Measurements from ENCODE around the gene FLRT1.

Gene FLRT1

DNA sequence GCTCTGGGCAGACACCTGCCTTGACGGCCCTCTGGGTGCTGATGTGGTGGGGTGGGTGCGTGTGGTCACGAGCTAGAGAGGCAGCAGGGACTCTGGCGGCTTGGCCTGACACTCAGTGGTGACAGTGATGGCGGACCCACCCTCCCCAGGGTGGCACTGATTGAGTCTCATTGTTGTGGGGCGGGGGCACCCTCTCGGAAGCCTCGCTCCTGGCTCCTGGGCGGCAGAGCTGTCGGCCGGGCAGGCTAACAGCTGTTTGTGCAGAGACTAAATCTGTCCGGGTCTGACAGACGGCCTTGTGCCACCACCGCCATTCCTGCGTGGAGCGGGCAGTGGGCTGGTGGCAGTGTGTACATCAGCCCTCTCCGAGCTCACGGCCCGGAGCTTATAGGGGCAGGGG, 15.6 kb downstream of the FLRT1 start:
- no peak for DNase-seq

DNA sequence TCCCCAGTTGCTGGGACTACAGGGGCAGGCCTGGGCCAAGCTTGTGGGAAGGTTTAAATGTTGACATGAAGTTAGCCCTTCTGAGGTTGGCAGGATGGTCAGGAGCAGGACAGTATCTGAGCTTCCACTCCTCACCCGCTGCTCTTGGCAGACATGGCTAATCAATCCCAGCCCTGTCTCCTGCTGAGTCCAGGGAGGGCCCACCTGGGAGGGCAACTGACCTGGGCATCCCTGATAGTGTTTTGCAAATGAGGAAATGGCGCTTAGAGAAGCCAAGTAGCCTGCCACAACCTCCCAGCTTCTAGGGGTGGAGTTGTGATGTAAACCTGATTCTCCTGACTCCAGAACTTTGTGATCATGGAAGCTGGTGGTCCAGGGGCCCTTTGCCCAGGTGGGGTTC, 16.7 kb downstream of the FLRT1 start:
- DNase-seq, result no peak

DNA sequence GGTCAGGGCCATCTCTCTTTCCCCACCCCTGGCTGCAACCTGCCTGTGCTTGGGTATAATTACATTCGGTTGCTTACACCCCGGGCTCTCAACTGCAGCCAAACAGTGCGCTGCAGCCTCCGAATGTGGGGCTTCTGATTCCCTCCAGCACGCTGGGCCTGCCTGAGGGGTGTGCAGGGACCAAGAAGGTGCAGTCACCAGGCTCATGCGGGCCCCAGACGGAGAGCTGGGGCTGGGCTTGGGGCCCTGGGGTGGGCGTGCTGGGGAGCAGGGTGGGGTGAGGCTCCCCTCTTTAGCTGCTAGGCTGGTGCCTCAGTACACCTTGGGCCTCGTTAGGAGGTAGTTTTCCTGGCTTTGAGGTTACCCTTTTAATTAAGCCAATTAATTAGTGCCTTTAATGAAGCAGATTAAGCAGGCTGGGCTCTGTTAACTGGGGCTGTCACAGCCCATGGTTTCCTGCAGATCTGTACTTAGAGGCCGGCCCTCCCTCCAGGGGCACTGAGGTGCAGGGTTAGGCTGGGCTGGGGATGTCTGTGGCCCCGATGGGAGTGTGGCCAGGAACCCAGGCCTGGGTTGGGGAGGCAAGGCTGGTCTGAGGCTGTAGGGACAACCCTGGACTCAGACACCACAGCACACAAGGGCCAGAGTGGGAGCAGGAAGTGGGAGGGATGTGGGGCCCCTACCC, 17.3 kb downstream of the FLRT1 start:
- DNase-seq, result no peak

DNA sequence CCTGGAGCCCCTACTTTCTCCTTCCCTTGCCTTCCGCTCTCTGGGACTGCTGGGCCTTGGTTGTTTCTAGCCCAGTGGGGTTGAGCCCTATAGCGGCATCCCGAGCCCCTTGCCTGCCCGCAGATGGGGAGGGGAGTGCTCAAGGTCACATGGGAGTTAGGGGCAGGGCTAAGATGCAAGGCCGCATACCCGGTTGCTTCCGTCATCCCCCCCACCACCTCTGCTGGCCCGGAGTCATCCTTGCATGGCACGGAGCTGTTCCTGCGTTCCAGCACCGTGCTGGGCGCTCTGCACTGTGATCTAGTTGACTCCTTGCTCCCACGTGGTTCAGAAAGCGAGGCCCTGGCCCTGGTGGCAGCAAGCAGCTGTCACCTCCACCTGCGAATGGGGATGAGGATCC, 18.0 kb downstream of the FLRT1 start:
- no peak for DNase-seq

DNA sequence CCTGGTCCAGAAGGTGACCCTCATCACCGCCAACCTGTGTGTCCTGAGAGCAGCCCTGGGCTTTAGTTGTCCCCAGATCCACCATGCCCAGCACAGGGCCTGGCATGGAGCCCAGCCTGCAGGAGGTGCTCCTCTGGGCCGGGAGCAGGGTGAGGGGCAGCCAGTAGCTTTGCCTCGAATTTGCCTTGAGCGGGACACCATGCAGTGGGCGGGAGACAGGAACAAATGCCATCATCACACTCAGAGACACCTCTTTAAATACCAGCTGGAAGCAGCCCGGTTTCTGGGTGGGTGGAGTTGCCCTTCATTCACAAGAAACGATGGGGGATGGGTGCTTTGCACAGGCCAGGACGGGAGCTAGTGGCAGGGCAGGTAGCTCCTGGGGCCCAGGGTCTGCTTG, 19.3 kb downstream of the FLRT1 start:
- DNase-seq, result no peak

DNA sequence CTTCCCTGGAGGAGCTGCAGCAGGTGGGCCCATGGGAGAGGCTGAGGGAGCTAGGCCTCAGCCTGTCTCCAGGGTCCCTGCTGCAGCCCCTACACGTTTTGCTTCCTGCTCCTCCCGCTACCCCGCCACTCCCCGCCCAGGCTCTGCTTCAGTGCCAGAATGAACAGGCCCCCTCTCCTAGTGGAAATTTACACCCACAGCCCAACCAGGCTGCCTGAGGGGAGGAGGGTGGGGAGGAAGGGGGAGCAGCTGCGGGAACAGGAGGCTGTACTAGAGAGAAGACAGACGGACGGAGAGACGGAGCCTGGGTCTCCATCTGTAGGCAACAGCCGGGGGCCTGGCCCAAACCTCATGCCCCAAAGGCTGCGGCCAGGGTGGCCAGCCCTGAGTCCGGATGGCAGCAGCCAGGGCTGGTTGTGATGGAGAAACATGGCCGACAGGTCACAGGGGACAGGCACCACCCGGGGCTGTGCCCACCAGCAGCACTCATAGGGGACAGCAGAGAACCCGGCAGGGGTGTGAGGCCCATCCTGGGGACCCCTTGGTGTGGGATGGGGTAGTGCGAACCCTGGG, 20.6 kb downstream of the FLRT1 start:
- DNase-seq, result peak; percentile 29 to 55

DNA sequence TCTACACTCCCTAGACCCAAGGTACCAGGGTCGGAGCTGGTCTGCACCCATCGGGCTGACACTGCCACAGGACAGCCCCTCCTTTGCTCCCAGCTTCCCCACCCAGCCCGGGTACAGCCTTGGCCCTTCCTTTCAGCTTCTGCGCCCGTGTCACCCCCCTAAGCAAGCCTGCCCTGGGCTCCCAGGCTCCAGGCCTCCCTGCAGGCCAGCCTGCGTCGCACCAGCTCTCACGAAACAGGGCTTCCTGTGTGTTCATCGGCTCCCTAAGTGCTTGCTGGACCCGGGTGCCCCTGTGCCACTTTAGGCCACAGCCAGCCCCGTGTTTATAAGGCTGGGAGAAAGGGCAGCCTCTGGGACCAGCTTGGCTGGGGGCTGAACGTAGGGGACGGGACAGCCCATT, 21.1 kb downstream of the FLRT1 start:
- DNase-seq, result no peak

DNA sequence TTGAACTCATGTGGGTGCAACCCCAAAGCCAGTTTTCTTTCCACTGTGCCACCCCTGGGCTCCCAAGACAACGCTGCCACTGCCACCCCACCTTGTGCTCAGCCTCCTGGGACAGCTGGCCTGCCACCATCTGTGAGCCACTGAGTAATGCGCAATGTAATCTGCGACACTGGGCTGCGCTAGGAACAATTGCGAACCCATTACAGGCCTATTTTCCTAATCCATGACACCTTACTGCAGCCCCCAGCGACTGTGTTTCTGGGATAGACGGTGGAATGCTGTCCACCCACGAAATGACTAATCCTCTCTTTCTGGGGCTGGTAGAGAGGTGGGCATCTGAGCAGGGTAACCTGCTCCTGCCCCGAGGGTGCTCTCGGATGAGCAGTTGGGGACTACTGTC, 22.2 kb downstream of the FLRT1 start:
- DNase-seq, result peak; percentile 31 to 78

DNA sequence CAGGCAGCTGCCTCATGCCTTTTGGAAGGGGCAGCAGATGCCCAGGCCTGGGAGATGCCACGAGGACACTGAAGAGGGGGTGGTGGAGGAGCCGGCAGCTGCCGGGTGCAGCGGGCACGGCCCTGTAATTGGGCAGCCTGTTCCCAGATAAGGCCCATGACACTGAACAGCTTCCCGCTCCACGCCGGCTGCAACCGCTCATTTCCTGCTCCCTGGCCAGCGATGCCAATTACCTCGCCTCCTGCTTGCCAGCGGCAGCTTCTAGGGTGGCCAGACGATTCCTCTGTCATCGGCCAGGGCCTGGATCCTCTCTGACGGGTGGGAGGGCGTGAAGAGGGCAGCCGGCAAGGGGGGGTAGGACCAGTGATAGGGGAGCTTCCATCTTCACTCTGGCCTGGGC, 22.8 kb downstream of the FLRT1 start:
- peak; percentile 33 to 55 for DNase-seq

DNA sequence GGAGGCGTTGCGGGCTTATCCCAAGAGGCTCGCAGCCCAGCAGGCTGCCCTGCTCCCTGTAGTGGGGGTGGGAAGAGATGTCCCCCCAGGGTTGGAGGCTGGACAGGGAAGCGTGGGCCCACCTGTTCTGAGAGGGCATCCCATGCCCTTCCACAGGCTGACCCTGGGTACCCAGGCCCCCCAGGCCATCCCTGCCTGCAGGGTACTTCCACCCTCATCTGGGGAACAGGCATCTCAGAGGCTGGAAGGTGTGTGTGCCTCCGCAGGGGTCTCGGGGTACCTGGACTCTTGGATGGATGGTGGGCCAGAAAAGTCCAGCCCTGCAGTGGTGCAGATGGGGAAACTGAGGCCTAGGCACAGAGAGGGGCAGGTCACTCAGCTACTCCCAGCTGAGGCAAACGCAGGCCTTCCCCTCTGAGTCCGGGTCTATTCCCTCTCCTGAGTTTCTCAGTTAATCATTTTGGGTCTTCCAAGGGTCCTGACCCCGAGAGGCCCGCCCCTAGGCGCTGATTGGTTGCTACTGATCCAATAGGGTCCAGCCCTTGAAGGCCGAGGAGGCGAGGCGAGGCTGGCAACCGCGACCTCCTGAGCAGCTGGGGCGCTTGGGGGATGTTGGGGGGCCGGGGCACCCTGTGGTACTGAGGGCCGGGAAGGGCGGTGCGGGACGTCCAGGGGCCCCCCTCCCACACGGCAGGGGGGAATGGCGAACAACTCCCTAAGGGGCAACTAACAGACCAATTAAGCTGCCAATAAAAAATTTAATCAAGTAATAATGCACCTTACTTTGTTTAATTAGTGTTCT, 23.8 kb downstream of the FLRT1 start:
- DNase-seq, result no peak

DNA sequence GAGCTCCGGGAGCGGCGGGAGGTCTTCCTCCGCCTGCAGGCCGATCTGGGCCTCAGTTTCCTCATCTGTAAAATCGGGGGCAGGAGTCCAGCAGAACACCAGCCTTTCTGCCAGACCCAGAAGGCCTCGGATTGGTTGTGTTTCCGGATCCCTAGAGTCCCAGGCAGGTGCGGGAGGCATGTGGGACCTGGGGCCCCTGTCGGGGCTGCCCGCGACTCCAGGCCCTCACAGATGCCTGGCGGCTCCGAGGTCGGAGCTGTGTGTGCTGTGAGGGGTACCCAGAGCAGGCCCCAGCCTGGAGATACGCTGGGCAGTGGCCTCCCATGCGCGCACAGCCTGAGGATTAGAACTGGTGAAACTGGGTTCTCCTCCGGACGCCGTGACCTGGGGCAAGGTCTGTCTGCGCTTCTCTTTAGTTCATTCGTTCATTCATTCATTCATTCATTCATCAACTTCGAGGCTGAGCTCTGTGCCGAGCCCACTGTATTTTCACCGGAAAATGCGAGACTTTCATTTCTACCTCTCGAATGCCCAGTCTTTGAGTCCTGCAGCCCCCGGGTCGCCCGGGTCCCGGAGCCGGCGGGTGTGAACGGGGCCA, 24.6 kb downstream of the FLRT1 start:
- no peak for DNase-seq

DNA sequence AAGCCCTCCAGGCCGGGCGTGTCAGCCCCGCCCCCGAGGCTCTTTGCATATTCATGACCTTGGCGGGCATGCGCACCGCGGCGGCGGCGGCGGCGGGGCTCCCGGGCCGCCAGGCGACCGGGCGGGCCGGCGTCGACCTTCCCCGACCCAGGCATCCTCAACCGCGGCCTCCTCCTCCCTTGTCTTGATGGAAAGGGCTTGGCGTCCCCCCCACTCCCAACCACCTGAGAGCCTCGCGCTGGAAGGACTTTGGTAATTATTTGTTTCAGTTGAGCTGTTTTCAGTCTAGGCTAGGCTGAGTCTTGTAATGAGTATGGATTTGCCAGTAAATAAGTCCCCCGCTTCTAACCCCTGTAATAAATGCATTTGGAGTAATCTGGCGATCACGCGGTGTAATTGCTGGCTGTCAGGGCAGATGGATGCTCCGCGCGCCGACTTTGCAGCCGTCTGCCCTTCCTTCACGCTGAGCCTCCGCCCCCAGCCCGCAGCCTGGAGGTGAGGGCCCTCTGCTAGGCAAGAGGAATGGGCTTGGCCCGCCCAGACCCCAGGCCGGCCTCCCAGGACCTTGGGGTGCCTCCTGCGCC, 25.2 kb downstream of the FLRT1 start:
- DNase-seq, result peak in 1 of 2 experiments; percentile 72

DNA sequence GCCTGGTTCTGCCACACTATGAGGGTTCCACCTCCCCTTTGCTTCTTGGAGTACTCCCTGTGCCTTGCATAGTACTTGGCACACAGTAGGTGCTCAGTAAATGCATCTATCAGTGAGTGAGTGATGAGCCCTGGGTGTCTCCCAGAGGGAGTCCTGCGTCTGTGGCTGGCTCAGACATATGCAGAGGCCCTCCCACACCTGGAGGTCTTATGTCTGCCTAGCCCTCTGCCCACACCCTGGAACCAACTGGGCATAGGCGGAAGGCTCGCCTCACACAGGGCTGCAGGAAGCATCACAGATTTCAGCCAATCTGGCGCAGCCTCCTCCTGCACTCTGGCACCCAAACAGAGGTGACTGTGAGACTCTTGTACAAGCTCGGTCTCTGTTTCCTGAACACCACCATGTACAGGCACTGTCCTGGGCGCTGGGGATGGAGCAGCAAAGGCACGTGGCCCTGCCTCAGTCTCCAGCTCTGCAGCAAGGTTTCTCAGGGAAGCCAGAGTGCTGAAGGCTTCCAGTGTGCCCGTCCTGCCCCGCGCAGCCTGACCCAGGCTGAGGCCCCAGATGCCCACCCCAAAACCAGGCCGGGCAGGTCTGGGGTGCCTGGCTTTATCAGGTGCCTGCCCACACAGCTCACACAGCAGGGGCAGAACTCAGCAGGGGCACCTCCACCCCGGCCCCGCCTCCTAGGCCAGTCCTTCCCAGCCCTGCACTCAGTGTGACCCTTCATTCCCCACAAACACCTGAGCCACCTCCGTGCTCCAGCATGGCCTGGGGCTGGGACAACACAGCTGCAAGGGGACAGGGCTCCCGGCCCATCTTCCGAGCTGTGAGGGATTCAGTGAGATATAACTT, 26.7 kb downstream of the FLRT1 start:
- no peak for DNase-seq

DNA sequence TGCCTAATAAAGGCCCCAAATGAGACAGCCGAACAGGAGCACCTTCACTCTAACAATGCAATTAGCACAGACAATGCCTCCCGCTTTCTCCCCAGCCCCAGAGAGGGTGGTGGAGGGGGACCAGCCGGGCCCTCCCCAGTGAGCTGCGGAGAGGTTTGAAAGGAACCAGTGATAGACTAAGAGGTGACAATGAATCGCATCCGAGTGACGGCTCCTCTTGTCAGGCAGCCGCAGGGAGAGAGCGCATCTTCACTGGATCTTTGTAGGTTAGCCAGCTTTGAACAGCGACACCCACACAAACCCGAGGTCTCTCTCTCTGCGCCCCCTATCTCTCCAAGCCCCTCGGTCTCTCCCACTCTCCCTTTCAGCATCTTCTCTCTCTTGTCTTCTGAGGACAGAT, 28.0 kb downstream of the FLRT1 start:
- DNase-seq, result no peak

DNA sequence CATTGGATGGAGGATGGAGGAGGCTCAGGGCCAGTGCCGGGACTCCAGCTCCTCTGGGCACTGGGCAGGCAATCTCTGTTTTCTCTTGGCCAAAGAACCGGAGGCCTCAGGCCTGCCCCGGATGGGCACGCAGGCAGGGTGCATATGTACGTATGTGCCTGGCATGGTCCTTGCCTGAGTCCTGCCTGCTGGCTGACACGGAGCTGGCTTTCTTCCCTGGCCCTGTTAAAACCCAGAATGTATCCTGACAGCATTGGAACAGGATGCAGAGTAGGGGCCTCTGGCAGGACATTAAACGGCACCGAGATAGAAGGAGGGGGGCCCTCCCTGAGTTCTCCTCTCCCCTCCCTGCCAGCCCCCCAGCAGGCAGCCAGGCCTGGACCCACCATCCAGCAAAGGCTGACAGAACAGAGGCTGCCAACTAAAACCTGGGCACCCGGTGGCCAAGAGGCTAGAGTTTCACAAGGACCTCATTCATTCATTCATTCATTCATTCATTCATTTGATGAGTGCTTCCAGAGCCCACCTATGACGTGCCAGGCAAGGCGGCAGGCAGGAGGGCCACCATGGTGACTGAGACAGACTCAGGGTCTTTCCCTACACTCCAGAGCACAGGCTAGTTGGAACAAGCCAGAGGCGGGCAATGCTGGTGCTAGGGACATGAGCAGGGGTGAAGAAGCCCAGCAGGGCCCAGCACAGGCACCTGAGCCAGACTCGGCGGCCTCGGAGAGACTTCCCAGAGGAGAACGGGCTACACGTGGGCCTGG, 28.8 kb downstream of the FLRT1 start:
- DNase-seq, result no peak

DNA sequence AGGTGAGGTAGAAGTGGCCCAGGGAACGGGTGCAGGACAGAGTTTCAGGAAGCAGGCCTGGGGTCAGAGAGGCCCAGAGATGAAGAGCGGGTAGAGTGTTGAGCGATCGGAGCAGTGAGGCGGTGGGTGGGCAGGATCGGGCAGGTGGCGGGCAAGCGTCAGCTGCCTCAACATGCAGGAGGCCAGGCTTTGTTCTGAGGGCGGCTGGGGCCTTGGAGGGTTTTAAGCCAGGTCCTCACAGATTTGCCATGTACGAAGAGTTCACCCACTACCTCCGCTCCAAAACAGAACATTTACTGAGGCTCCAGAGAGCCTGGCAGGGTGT, 29.4 kb downstream of the FLRT1 start:
- no peak for DNase-seq

DNA sequence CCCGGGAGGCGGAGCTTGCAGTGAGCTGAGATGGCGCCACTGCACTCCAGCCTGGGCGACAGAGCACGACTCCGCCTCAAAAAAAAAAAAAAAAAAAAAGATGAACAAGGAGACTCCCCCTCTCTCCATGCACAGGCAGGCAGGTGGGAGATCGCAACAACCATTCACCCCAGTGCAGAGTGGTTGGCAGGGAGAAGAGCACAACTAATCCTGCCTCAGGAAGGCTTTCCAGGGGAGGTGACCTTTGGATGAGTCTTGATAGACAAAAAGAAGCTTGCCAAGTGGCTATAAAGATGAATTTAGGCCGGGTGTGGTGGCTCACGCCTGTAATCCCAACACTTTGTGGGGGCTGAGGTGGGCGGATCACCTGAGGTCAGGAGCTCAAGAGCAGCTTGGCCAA, 30.0 kb downstream of the FLRT1 start:
- no peak for DNase-seq

DNA sequence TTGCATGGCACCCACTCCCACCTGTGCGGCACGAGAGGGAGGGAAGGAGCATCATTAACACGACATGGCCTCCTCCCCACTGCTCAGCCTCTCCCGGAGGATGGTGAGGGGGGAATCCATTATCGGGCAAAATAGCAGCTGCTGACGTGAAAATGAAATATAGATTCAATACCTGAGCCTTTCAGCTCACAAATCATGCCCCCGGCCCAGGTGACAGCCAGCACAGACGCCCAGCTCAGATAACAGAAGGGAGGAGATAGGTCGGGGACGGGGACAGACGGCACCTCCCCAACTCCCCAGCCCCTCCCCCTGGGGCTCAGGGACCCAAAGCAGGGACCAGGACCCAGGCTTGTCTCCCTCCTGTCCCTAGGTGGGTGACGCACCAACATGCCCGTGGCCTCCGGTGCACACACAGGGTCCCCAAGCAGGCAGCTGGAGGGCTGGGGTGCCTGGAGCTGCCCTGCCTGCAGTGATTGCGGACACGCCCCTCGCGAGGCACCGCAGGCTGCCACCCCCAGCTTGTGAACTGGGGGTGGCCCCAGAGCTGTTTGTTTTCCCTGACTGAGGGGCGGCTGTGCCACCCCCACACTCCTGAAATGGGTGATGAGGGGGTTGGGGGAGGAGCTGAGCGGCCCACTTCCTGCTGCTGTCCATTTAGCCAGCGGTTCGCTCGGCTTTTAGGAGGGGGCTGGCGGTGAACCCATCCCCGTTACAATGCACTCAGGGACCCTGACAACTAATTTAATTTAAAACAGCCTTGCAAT, 31.7 kb downstream of the FLRT1 start:
- DNase-seq, result no peak

DNA sequence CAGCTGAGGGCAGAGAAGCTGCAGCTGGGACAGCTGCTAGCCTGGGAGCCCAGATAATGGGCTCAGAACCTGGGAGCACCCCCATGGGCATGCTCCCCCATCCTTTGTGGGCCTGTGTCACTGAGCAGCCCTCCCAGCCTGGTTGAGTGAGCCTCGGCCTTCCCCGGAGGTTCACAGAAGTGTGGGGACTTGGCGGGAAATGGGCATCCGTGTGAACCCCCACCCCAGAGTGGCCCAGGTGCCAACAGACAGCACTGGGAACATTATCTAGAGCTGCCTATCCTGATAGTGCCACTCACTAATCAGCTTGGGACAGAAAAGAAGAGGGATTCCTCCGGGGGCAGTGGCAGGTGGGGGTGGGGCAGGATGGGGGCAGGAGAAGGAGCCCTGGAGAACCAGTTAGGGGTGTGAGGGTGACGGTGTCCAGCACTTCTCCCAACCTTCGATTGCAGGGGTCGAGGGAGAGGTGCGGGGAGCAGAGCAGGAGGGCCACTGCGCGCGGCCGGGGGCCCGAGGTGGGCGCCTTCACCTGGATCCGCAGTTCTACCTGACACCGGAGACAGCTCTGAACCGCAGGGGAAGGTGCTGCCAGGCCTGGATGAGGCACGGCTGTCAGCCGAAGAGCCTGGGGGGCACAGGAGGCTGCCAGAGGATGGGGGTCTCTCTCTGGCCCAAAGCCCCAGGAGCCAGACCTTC, 33.1 kb downstream of the FLRT1 start:
- DNase-seq, result no peak

Measured in NCI-H524 (cell line).